ENCODE data around the gene NOS1AP.

Gene NOS1AP

DNA sequence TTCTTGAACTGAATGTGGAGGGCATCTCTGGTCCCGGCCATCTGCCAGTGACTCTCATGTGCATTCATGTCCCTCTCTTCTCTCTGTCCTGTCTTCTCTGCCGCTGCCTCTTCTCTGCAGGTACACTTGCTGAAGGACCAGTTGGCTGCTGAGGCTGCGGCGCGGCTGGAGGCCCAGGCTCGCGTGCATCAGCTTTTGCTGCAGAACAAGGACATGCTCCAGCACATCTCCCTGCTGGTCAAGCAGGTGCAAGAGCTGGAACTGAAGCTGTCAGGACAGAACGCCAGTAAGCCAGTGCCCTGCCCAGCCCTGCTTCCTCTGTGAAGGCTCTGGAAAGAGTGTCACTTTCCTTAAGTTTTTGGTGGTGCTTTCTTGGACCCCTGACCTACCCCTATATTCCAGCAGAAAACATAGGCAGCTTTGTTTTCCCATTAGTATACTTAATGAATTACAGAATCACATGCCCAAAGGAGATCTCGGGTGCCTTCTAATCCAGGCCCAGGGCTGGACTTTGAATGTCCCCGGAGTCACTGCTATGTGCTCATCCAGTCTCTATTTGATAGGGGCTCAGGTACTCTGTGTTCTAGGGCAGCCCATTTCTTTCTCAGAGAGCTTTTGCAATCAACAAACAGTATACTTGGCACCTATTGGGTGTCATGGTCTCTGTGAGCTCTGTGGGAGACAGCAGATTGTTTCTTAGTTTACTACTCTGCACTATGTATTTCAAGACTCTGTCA, 296.0 kb downstream of the NOS1AP start:
- DNase-seq (ENCODE audit: low read depth, low spot score), result no peak

DNA sequence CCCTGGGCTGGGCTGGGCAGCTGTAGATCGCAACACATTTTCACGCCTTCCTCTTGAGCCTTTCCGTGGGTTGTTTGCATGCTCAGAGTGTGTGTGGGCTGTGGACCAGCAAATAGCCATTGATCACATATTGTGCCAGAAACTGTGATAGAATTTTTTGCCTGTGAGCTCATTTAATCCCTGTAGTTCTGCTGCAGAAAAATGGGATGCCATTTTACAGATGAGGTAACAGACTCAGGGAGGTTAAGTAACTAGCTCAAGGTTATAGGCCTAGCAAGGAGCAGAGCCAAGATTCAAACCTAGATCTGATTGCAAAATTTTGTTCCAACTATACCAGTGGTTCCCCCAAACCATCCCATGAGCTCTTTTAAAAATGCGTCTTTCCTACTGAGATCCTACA, 296.7 kb downstream of the NOS1AP start:
- no peak for DNase-seq (ENCODE audit: low read depth, low spot score)

DNA sequence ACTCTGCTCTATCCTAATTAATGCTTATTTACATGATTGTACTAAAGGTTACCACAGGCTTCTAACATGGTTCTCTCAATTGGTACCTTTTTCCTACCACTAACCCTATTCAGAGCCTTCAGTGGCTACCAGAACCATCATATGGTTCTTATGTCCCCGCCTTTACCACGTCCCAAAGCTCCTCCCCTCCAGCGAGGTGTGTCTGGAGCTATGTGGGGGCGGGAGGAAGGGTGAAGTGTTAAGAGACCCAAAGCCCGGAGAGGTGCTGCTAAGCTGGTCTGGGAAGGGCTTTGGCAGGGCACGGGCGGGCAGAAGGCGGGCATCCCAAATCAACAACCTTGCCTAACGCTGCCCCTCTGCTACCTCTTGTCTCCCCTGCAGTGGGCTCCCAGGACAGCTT, 297.2 kb downstream of the NOS1AP start:
- DNase-seq (ENCODE audit: low read depth, low spot score), result no peak

DNA sequence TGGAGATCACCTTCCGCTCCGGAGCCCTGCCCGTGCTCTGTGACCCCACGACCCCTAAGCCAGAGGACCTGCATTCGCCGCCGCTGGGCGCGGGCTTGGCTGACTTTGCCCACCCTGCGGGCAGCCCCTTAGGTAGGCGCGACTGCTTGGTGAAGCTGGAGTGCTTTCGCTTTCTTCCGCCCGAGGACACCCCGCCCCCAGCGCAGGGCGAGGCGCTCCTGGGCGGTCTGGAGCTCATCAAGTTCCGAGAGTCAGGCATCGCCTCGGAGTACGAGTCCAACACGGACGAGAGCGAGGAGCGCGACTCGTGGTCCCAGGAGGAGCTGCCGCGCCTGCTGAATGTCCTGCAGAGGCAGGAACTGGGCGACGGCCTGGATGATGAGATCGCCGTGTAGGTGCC, 297.6 kb downstream of the NOS1AP start:
- no peak for DNase-seq (ENCODE audit: low read depth, low spot score)

DNA sequence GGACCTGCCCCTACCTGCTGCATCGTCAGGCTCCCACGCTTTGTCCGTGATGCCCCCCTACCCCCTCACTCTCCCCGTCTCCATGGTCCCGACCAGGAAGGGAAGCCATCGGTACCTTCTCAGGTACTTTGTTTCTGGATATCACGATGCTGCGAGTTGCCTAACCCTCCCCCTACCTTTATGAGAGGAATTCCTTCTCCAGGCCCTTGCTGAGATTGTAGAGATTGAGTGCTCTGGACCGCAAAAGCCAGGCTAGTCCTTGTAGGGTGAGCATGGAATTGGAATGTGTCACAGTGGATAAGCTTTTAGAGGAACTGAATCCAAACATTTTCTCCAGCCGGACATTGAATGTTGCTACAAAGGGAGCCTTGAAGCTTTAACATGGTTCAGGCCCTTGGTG, 298.3 kb downstream of the NOS1AP start:
- no peak for DNase-seq (ENCODE audit: low read depth, low spot score)

DNA sequence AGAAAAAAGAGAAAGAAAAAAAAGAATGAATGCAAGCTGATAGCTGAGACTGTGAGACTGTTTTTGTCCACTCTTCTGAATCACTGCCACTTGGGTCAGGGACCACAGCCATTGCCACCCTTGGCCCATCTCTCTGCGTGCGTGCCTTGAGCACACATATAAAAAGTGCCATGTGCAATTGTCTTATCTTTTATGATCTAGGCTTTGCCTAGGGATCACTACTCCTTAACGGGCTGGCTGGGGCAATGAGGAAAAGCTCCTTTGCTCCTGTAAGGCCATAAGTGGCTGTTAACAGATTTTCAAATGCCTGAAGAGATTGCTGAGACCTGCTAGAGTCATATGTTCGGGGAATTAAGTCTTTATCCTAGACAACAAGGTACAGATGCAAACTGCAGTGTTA, 299.0 kb downstream of the NOS1AP start:
- no peak for DNase-seq (ENCODE audit: low read depth, low spot score)

DNA sequence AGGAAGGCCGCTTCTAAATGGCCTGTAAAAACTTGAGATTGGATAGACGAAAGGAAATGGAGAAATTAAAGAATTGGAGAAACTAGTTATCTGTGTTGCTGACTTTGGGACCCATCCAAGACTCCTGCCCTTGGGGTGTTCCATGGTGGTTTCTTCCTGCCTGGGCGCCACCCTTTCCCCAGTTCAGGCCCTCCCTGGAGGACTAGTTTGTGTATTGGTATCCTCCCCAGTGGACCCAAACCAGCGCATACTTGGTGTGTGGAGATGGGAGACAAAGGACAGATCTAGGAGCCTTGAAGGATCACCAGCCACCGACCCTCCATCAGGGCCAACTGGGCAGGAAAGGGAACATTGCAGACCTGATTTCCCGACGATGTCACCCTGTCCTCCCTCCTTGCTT, 300.1 kb downstream of the NOS1AP start:
- no peak for DNase-seq (ENCODE audit: low read depth, low spot score)

DNA sequence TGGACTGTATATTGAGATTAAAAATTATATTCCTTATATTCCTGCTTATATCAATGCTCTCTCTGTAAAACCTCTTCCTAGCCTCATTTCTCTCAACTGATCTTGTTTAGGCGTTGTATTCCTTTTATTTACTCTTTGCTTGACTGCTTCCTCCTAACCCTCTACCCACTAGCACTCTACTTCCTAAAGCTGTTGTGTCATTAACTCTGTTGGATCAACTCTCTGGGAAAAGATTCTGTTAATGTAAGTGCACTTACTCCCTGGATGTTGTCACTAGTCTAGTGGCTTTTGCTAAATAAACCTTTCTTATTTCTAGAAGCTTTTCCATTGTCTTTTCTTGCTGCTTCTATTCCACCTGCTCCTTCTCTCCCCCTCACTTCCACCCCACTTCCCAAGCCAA, 300.7 kb downstream of the NOS1AP start:
- no peak for DNase-seq (ENCODE audit: low read depth, low spot score)

DNA sequence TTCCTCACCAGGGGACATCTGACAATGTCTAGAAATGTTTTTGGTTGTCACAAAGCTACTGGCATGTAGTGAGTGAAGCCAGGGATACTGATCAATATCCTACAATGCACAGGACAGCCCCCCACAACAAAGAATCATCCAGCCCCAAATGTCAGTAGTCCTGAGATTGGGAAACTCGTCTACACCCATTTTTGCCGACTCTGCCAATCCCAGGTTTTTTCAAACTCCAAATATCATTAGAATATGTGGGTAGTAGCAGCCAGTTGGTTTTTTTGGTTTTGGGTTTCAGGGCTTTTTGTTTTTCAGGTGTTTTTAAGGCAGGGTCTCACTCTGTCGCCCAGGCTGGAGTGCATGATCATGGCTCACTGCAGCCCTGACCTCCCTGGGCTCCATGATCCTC, 301.2 kb downstream of the NOS1AP start:
- DNase-seq (ENCODE audit: low read depth, low spot score), result no peak

- DNase-seq (ENCODE audit: low read depth, low spot score), result no peak
These were observed 302.1 kb downstream of the NOS1AP start for GRCh38 chr1:162371611-162372010.

- DNase-seq (ENCODE audit: low read depth, low spot score), result no peak
These were observed 302.9 kb downstream of the NOS1AP start for GRCh38 chr1:162372159-162373071.

DNA sequence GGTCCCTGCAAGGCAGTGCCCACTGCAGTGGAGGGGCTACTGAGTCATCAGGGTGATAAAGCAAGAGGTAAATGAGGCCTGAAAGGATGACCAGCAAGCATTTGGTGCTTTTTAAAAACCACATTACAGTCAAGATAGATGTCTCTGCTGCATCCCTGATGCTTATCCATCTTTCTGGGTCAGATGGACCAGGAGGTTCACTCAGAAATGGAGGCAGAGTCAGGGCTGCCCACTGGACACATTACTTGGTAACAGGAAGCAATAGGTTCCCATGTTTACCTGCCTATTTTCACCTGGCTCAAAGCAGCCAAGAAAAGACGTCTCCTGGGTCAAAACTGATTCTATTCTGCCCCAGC, 303.6 kb downstream of the NOS1AP start:
- no peak for DNase-seq (ENCODE audit: low read depth, low spot score)

GRCh38 chr1:162373541-162374260, 304.2 kb downstream of the NOS1AP start:
- no peak for DNase-seq (ENCODE audit: low read depth, low spot score)

- DNase-seq (ENCODE audit: low read depth, low spot score), result no peak
These were observed 304.9 kb downstream of the NOS1AP start for GRCh38 chr1:162374406-162374805.

- no peak for DNase-seq (ENCODE audit: low read depth, low spot score)
These were observed 306.0 kb downstream of the NOS1AP start for GRCh38 chr1:162375463-162375862.

- no peak for DNase-seq (ENCODE audit: low read depth, low spot score)
These were observed 307.2 kb downstream of the NOS1AP start, which contains the start of gene SPATA46 for GRCh38 chr1:162376691-162377090. SPATA46 (minus strand) TSS chr1:162376854; CDS start chr1:162376790, 64 bp downstream.

- DNase-seq (ENCODE audit: low read depth, low spot score), result no peak
These were observed 310.8 kb downstream of the NOS1AP start for GRCh38 chr1:162380061-162380846.

DNA sequence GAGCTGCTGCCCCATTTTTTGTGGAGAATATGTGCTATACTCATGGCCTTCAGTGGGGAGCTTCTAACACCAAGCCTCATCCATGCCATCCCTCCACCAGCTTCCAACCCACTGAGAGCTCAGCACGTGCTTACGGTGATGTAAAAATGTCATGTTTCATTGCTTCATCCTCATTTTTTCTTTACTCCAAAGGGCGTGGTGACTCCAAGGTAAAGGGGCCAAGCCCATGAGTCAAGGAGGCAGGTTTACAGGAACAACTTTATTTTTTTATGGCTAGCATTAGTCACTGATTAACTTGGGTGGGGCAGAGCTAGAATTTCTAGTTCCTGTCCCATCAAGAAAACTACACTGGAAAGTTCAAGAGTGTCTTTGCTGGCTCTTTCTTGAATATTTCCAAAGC, 311.9 kb downstream of the NOS1AP start, which contains the start of gene C1orf226:
C1orf226 (plus strand) TSS at position 346 of the 400 bp plus-strand sequence. CDS start 174 bp downstream, outside the sequence.
- no peak for DNase-seq (ENCODE audit: low read depth, low spot score)

GRCh38 chr1:162381941-162382750, 312.7 kb downstream of the NOS1AP start:
- DNase-seq (ENCODE audit: low read depth, low spot score), result no peak

- DNase-seq (ENCODE audit: low read depth, low spot score), result no peak
These were observed 313.6 kb downstream of the NOS1AP start for GRCh38 chr1:162383091-162383490.

Data from brain pericyte (primary cell).